HG03135 (cell line): ENCODE results near the gene PACS2.
"Not testable (repeated sequence)": the region's sequence is repeated elsewhere in the genome, so short reads cannot be mapped to it uniquely, and the experiment has no call there.

ENCODE experiments used
- ATAC-seq: cut with Tn5 transposase; IDR thresholded peaks from one replicate; pipeline ENCODE4 v1.9.1; 2021; ENCODE audit warnings: mild to moderate bottlenecking, moderate library complexity; ENCODE audit not compliant: unreplicated experiment

PACS2 gene

GRCh38 chr14:105313381-105314286 lies 914 bp upstream of the PACS2 start:
- peak; percentile 5 for ATAC-seq

- peak; percentile 2 for ATAC-seq
Measured at GRCh38 chr14:105315211-105315721, 718 bp downstream of the PACS2 start.

GRCh38 chr14:105315941-105316576 lies 1.5 kb downstream of the PACS2 start:
- ATAC-seq = no peak

GRCh38 chr14:105316577-105316941 lies 2.0 kb downstream of the PACS2 start:
- no peak for ATAC-seq

GRCh38 chr14:105316968-105317510 lies 2.5 kb downstream of the PACS2 start:
- ATAC-seq = no peak

- no peak for ATAC-seq
Measured at GRCh38 chr14:105317546-105317945, 3.0 kb downstream of the PACS2 start.

GRCh38 chr14:105322791-105323556 lies 8.4 kb downstream of the PACS2 start:
- ATAC-seq = no peak

GRCh38 chr14:105323663-105324062 lies 9.1 kb downstream of the PACS2 start:
- ATAC-seq = no peak

GRCh38 chr14:105324080-105324778 lies 9.7 kb downstream of the PACS2 start:
- no peak for ATAC-seq

GRCh38 chr14:105324871-105325270 lies 10.3 kb downstream of the PACS2 start:
- ATAC-seq = no peak

- no peak for ATAC-seq
Measured at GRCh38 chr14:105325303-105325702, 10.8 kb downstream of the PACS2 start.

- no peak for ATAC-seq
Measured at GRCh38 chr14:105325716-105326567, 11.4 kb downstream of the PACS2 start.

- no peak for ATAC-seq
Measured at GRCh38 chr14:105326568-105326867, 12.0 kb downstream of the PACS2 start.

GRCh38 chr14:105326891-105327694 lies 12.5 kb downstream of the PACS2 start:
- ATAC-seq = no peak

- not testable (repeated sequence) for ATAC-seq
Measured at GRCh38 chr14:105327695-105328045, 13.1 kb downstream of the PACS2 start.

- ATAC-seq = no peak
Measured at GRCh38 chr14:105328070-105328677, 13.6 kb downstream of the PACS2 start.

GRCh38 chr14:105328678-105329390 lies 14.3 kb downstream of the PACS2 start:
- no peak for ATAC-seq
